ENCODE data around the gene EVPL. TPM values are rescaled to one million over a fixed set of nuclear protein-coding genes. Genes with fewer than 3 reads are reported as not detected.
"Not testable (repeated sequence)": the region's sequence is repeated elsewhere in the genome, so short reads cannot be mapped to it uniquely, and the experiment has no call there.

Gene EVPL
- total RNA-seq, 1 donor from 2014 or later: 0.06 TPM

DNA sequence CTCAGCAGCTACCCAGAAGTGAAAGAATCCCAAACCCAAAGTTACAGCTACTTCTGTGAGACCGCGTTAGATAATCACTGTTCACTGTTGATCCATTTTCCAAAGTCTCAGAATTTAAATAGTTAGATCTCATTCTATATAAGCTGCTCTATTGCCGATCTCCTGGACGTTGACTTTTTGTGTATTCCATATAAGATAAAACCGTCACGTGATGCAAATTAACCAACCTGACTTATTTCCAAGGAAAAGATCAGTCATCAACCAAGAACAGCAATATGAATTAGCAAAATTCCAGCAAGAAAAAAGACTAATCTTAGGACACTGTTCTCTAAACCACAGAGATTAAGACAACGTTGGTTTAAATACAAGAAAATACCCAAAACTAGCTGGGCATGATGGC is 56.5 kb downstream of the EVPL start:
- DNase-seq (ENCODE audit: extremely low read depth, low read depth, low spot score): no peak

DNA sequence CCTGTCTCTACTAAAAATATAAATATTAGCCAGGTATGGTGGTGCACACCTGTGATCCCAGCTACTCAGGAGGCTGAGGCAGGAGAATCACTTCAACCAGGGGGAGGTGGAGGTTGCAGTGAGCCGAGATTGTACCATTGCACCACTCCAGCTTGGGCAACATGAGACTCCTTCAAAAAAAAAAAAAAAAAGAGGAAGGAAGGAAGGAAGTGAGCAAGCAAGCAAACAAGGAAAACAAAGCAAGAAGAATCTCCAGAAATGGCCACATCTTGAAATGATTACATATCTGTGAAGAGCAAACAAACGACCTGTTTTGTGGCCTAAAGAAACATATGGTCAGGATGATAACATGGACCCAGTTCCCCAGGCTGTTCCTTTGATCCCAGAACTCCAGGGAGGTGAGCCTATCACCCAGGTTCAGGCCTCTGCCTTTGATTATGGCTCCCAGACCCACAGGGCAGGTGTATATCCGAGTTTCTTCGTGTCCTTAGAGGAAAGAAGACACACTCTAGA is 57.0 kb downstream of the EVPL start:
- DNase-seq (ENCODE audit: extremely low read depth, low read depth, low spot score): no peak

DNA sequence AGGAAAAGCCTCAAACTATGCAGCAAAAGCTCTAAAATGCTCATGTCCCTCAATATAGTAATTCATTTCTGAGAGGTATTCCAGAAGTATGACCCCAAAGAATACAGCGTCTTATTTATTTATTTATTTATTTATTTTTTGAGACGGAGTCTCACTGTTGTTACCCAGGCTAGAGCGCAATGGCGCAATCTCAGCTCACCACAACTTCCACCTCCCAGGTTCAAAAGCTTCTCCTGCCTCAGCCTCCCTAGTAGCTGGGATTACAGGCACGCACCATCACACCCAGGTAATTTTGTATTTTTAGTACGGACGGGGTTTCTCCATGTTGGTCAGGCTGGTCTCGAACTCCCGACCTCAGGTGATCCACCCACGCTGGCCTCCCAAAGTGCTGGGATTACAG is 58.1 kb downstream of the EVPL start:
- not testable (repeated sequence) for DNase-seq (ENCODE audit: extremely low read depth, low read depth, low spot score)

DNA sequence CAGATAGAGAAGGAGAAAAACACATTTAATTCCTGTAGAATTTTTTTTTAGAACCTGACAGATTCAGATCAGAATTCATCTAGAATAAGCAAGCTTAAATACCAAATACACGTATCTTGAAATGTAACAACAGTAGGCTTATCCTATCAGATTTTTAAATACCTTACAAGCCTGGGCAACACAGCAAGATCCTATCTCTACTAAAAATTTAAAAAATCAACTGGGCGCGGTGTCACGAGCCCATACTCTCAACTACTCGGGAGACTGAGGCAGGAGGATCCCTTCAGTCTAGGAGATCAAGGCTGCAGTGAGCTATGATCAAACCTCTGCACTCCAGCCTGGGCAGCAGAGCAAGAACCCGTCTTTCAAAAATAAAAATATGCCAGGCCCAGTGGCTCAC is 61.6 kb downstream of the EVPL start:
- DNase-seq (ENCODE audit: extremely low read depth, low read depth, low spot score): no peak

DNA sequence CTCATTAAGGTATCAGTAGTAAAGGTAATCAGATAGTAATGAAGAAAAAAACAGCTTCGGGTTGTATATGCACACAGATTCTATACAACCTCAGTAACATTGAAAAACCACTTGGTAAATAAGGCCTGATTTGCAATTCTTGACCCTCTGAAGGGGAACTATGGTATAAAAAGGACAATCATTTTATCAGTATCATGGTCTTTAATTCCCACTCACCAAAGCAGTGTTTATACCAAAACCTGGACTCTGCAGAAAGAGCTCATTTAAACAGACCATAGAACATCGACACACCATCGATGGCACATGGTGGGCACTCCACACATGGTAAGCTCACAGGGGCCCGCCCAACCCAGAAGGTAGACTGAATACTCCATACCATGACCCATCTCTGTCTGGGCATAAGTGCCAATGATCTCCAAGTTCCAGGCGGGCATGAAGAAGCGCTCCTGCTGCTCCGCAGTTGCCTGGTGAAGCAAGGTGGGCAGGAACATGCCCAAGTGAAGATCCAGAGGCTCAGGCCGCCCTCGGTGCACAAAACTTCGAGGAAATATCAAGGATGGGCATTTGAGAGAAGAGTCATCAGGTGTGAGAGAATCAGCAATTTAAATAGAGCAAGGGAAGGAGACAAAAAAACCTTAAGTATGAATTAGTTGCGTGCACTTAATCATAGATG is 67.1 kb downstream of the EVPL start:
- no peak for DNase-seq (ENCODE audit: extremely low read depth, low read depth, low spot score)

DNA sequence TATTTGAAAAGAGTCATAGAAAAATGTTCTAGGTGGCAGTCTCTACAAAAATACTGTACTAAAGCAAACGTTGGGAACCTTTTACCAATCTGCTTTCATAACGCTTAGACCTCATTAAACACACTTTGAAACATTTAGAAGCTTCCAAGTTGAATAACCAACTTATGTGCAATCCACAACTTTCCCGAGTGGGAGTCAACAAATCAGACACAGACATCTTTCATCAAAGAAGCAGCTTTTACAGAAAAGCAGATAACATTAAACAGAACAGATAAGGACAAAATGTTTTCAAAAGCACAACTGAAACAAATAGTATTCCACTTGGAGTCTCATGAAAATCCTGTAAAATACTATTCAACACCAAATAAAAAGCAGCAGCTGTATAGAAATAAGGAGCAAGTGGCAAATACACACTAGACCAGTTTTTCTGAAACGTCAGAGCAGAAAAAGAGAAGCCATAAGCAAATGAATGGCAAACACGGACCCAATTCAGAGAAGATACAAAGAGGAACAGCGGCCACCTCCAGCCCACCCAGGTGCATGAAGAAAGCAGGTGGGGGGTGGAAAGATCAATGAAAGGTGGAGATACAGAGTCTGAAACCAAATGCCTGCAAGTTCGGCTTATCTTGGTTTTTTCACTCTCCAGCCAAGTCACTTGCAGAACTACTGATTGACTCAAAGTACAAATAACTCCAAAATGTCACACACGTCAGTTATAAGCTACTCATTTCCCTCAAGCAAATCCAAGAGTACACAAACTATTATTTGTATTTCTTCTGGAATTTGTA is 67.9 kb downstream of the EVPL start:
- no peak for DNase-seq (ENCODE audit: extremely low read depth, low read depth, low spot score)

Other genes with a start within 250 kb of the EVPL start
- gene UNK, start 242.5 kb downstream of the EVPL start, total RNA-seq: 14.5 and 28.6 TPM in 2 replicates
- 1.1 and 1.6 TPM in 2 replicates for gene UNC13D, start 182.9 kb downstream of the EVPL start, total RNA-seq
- 66.6 and 74.7 TPM in 2 replicates for gene WBP2, start 172.0 kb downstream of the EVPL start, total RNA-seq
- gene TRIM47, start 148.7 kb downstream of the EVPL start, total RNA-seq: 90.3 and 98.8 TPM in 2 replicates
- gene TRIM65, start 130.4 kb downstream of the EVPL start, total RNA-seq: 43.2 and 43.5 TPM in 2 replicates
- gene MRPL38, start 122.4 kb downstream of the EVPL start, total RNA-seq: 33.9 and 36.8 TPM in 2 replicates
- gene FBF1, start 86.3 kb downstream of the EVPL start, total RNA-seq: 4.9 and 9.5 TPM in 2 replicates
- gene ACOX1, start 48.1 kb downstream of the EVPL start, total RNA-seq: 45.0 and 47.4 TPM in 2 replicates
- gene TEN1, start 48.1 kb downstream of the EVPL start, total RNA-seq: 15.1 and 27.1 TPM in 2 replicates
- 1.7 and 3.3 TPM in 2 replicates for gene CDK3, start 26.5 kb downstream of the EVPL start, total RNA-seq
- 41.9 and 62.2 TPM in 2 replicates for gene SRP68, start 45.2 kb upstream of the EVPL start, total RNA-seq
- gene GALR2, start 47.5 kb upstream of the EVPL start, total RNA-seq: not detected in 2 replicates
- not detected in 2 replicates for gene ZACN, start 51.9 kb upstream of the EVPL start, total RNA-seq
- gene EXOC7, start 76.5 kb upstream of the EVPL start, total RNA-seq: 74.2 and 81.0 TPM in 2 replicates
- gene FOXJ1, start 113.9 kb upstream of the EVPL start, total RNA-seq: 0.18 and 0.39 TPM in 2 replicates
- gene RNF157, start 213.2 kb upstream of the EVPL start, total RNA-seq: 0.44 and 0.58 TPM in 2 replicates
- 13.6 and 25.7 TPM in 2 replicates for gene UBALD2, start 238.0 kb upstream of the EVPL start, total RNA-seq

Measured in glomerular endothelial cell (primary cell).